DMS79 (cell line): ENCODE results near the gene CUEDC2.

Source experiments
- DNase-seq: peaks from one replicate; lab custom pipeline; 2025; lab: John Stamatoyannopoulos, UW

Gene CUEDC2

GRCh38 chr10:102396730-102397151 lies 35.6 kb downstream of the CUEDC2 start:
- DNase-seq = no peak

GRCh38 chr10:102396317-102396650 lies 36.1 kb downstream of the CUEDC2 start:
- DNase-seq = no peak

- peak; percentile 4 for DNase-seq
These were observed 36.7 kb downstream of the CUEDC2 start, which contains the start of gene NFKB2 for GRCh38 chr10:102395400-102396316. Gene NFKB2, plus strand, starts transcription at chr10:102395705. Its CDS starts 255 bp downstream, at chr10:102395960.

GRCh38 chr10:102394801-102395399 lies 37.5 kb downstream of the CUEDC2 start:
- DNase-seq = no peak

GRCh38 chr10:102394079-102394800 lies 38.1 kb downstream of the CUEDC2 start:
- DNase-seq = no peak

GRCh38 chr10:102393411-102394078 lies 38.8 kb downstream of the CUEDC2 start:
- no peak for DNase-seq

- no peak for DNase-seq
These were observed 40.1 kb downstream of the CUEDC2 start for GRCh38 chr10:102392306-102392705.

GRCh38 chr10:102389894-102390293 lies 42.5 kb downstream of the CUEDC2 start:
- no peak for DNase-seq

GRCh38 chr10:102384606-102385429 lies 47.6 kb downstream of the CUEDC2 start:
- no peak for DNase-seq

- DNase-seq = no peak
These were observed 48.3 kb downstream of the CUEDC2 start for GRCh38 chr10:102384053-102384452.

- DNase-seq = no peak
These were observed 49.5 kb downstream of the CUEDC2 start for GRCh38 chr10:102382871-102383270.

- DNase-seq = no peak
These were observed 50.4 kb downstream of the CUEDC2 start for GRCh38 chr10:102381983-102382382.

GRCh38 chr10:102379383-102379782 lies 53.0 kb downstream of the CUEDC2 start:
- no peak for DNase-seq

GRCh38 chr10:102376901-102377300 lies 55.5 kb downstream of the CUEDC2 start:
- no peak for DNase-seq

GRCh38 chr10:102375867-102376266 lies 56.5 kb downstream of the CUEDC2 start:
- no peak for DNase-seq

- DNase-seq = no peak
These were observed 57.1 kb downstream of the CUEDC2 start for GRCh38 chr10:102375250-102375649.
